ENCODE data around the gene PLXNA4. TPM values are rescaled to one million over a fixed set of nuclear protein-coding genes. Genes with fewer than 3 reads are reported as not detected.

The PLXNA4 gene
- total RNA-seq, 1 donor from 2014 or later = 0.38 TPM

- no peaks in the 10 kb centered on the region for H3K4me1 Mint-ChIP-seq (ENCODE audit: low read depth)
- TF ChIP-seq CTCF (IDR thresholded peaks at IDR 0.05; ENCODE audit: unreplicated experiment) = no peak
- no peak overlapping the region for H3K27ac Mint-ChIP-seq
- no peak for DNase-seq (ENCODE audit: low spot score, unreplicated experiment)
- no peak overlapping the region for H3K4me3 Mint-ChIP-seq (ENCODE audit: low read depth)
- no peaks in the 10 kb centered on the region for H3K36me3 Mint-ChIP-seq (ENCODE audit: insufficient read depth)
- peaks cover 6% of the 10 kb centered on the region for H3K27me3 Mint-ChIP-seq
- H3K9me3 Mint-ChIP-seq (ENCODE audit: low read depth) = no peaks in the 10 kb centered on the region
These were observed 382.4 kb downstream of the PLXNA4 start for GRCh38 chr7:132193898-132194297.

- DNase-seq (ENCODE audit: low spot score, unreplicated experiment) = no peak
- H3K4me1 Mint-ChIP-seq (ENCODE audit: low read depth) = no peaks in the 10 kb centered on the region
- TF ChIP-seq CTCF (IDR thresholded peaks at IDR 0.05; ENCODE audit: unreplicated experiment) = no peak
- no peak overlapping the region for H3K27ac Mint-ChIP-seq
- no peaks in the 10 kb centered on the region for H3K36me3 Mint-ChIP-seq (ENCODE audit: insufficient read depth)
- peaks cover 6% of the 10 kb centered on the region for H3K27me3 Mint-ChIP-seq
- H3K9me3 Mint-ChIP-seq (ENCODE audit: low read depth) = no peaks in the 10 kb centered on the region
- H3K4me3 Mint-ChIP-seq (ENCODE audit: low read depth) = no peak overlapping the region
These were observed 383.5 kb downstream of the PLXNA4 start for GRCh38 chr7:132192809-132193208.

- Mint-ChIP-seq H3K36me3 (ENCODE audit: insufficient read depth) (no peaks in the 10 kb centered on the region), H3K4me1 (ENCODE audit: low read depth) (no peaks in the 10 kb centered on the region), H3K4me3 (ENCODE audit: low read depth) (no peak overlapping the region), H3K27ac (no peak overlapping the region), H3K27me3 (peaks cover 6% of the 10 kb centered on the region), H3K9me3 (ENCODE audit: low read depth) (peaks cover 9% of the 10 kb centered on the region)
- no peak for TF ChIP-seq CTCF (IDR thresholded peaks at IDR 0.05; ENCODE audit: unreplicated experiment)
- no peak for DNase-seq (ENCODE audit: low spot score, unreplicated experiment)
These were observed 384.9 kb downstream of the PLXNA4 start for GRCh38 chr7:132191418-132191817.

GRCh38 chr7:132190683-132191082 is 385.6 kb downstream of the PLXNA4 start:
- peaks cover 9% of the 10 kb centered on the region for H3K9me3 Mint-ChIP-seq (ENCODE audit: low read depth)
- TF ChIP-seq CTCF (IDR thresholded peaks at IDR 0.05; ENCODE audit: unreplicated experiment) = no peak

GRCh38 chr7:132189881-132190280 is 386.4 kb downstream of the PLXNA4 start:
- Mint-ChIP-seq H3K27ac (no peak overlapping the region), H3K4me3 (ENCODE audit: low read depth) (no peak overlapping the region), H3K9me3 (ENCODE audit: low read depth) (peaks cover 9% of the 10 kb centered on the region), H3K4me1 (ENCODE audit: low read depth) (no peaks in the 10 kb centered on the region), H3K36me3 (ENCODE audit: insufficient read depth) (no peaks in the 10 kb centered on the region), H3K27me3 (peaks cover 6% of the 10 kb centered on the region)
- no peak for DNase-seq (ENCODE audit: low spot score, unreplicated experiment)
- TF ChIP-seq CTCF (IDR thresholded peaks at IDR 0.05; ENCODE audit: unreplicated experiment) = no peak

More at GRCh38 chr7:132190683-132191082, 385.6 kb downstream of the PLXNA4 start:
- DNase-seq (ENCODE audit: low spot score, unreplicated experiment) = no peak
- Mint-ChIP-seq H3K4me3 (ENCODE audit: low read depth) (no peak overlapping the region), H3K36me3 (ENCODE audit: insufficient read depth) (no peaks in the 10 kb centered on the region), H3K27me3 (peaks cover 6% of the 10 kb centered on the region), H3K4me1 (ENCODE audit: low read depth) (no peaks in the 10 kb centered on the region), H3K27ac (no peak overlapping the region)

Measured in progenitor cell of endocrine pancreas (in vitro differentiated cells).